Measurements from ENCODE around the gene LEKR1. TPM values are rescaled to one million over a fixed set of nuclear protein-coding genes. Genes with fewer than 3 reads are reported as not detected.
A peak's percentile ranks its signal among the peaks of the same experiment; 100 is the strongest.

The LEKR1 gene
- total and polyA plus RNA-seq, 9 of the 15 experiments (the other 6 are each of a cell fraction or from before 2014, with no cell fraction given): 0.76 to 1.8 (median 1.2) TPM

- no peak for TF ChIP-seq PBX2 (CRISPR knock-in tag; IDR thresholded peaks at IDR 0.05; ENCODE audit: low read depth)
- peak; percentile 75 for TF ChIP-seq PBX2 (tag; conservative IDR thresholded peaks at IDR 0.05; ENCODE audit: low read depth)
- no peak for TF ChIP-seq MEF2D (tag; conservative IDR thresholded peaks at IDR 0.05; ENCODE audit: low read depth)
- TF ChIP-seq DACH1 (IDR thresholded peaks at IDR 0.05; ENCODE audit: partially characterized antibody): no peak
- peak; percentile 69 for TF ChIP-seq MEIS2 (IDR thresholded peaks at IDR 0.05; ENCODE audit: partially characterized antibody)
These were observed 175.2 kb downstream of the LEKR1 start (continued) for GRCh38 chr3:157001221-157001957.

GRCh38 chr3:157021679-157022078 is 195.5 kb downstream of the LEKR1 start:
- Histone ChIP-seq H3K4me3 (no peak overlapping the region), H3K27ac (ENCODE audit: extremely low read depth, low read depth, low read length) (no peak overlapping the region), H3K9me3 (replicated peaks; ENCODE audit: control insufficient read depth, insufficient read depth, low read depth, low read length) (no peaks in the 10 kb centered on the region), H3K4me2 (ENCODE audit: insufficient read depth, low read length) (no peak overlapping the region), H3K27me3 (ENCODE audit: control insufficient read depth in 2 of 2, insufficient read depth in 2 of 2, low read length in 2 of 2) (no peaks in the 10 kb centered on the region), H3K9ac (ENCODE audit: insufficient read depth in 1 of 2, low read depth in 2 of 2, low read length in 2 of 2) (no peak overlapping the region), H2AFZ (ENCODE audit: low read depth, low read length) (no peak overlapping the region), H3K36me3 (ENCODE audit: control insufficient read depth, insufficient read depth, low read length) (no peaks in the 10 kb centered on the region), H3K4me1 (replicated peaks in 1 of 2; ENCODE audit: control insufficient read depth in 2 of 2, insufficient read depth in 2 of 2, low read length in 2 of 2) (no peaks in the 10 kb centered on the region), H4K20me1 (replicated peaks; ENCODE audit: control insufficient read depth, insufficient read depth, low read length) (no peaks in the 10 kb centered on the region), H3K79me2 (ENCODE audit: control insufficient read depth, insufficient read depth, low read length) (no peaks in the 10 kb centered on the region), H3K9me1 (ENCODE audit: control insufficient read depth, insufficient read depth, low read length) (no peaks in the 10 kb centered on the region)
- in situ Hi-C loops (cut with MboI): no loop called here
- DNase-seq (ENCODE audit: extremely low read depth in 1 of 4, low spot score in 3 of 4): no peak
- ChIA-PET CTCF (ENCODE audit: low intra/inter-chr PET ratio) (no interaction called here), POLR2A (interaction anchor here (0.6 kb wide), 1 partner anchor 51 kb away, joined by 3 read pairs; no protein-coding TSS in a partner anchor)
- intact Hi-C loops (cut with micrococcal nuclease): no loop called here
- FAIRE-seq: no peak
- no TSS peak for BruUV-seq (replicated peaks)
- no peak for ATAC-seq
- TF ChIP-seq RBM25 (IDR thresholded peaks at IDR 0.05; ENCODE audit: low read depth, low read length, severe bottlenecking) (no peak), CUX1 (CRISPR knock-in tag; IDR thresholded peaks at IDR 0.05) (0 out of 2 replicates have a peak, but pooled peaks have one; percentile 43), ZNF280A (IDR thresholded peaks at IDR 0.05; ENCODE audit: low read depth, partially characterized antibody) (no peak), CEBPG (CRISPR knock-in tag; IDR thresholded peaks at IDR 0.05) (no peak), CEBPG (tag; conservative IDR thresholded peaks at IDR 0.05 in 1 of 2, IDR thresholded peaks at IDR 0.05 in 1 of 2) (no peak), SRSF3 (IDR thresholded peaks at IDR 0.05; ENCODE audit: insufficient read depth, low read length) (no peak)

Measured in K562 (cell line).